Smooth muscle cell of the pulmonary artery (primary cell): Measurements from ENCODE around the gene MAFF. TPM values are rescaled to one million over a fixed set of nuclear protein-coding genes. Genes with fewer than 3 reads are reported as not detected.

Source experiments
- total RNA-seq: library from RNA; depleted of rRNA; stranded (reverse); fragments of >200 nt; gene quantifications from 2 replicates; pipeline ENCODE4 v1.2.3, GENCODE V29; 2014

The MAFF gene
- total RNA-seq, result 33.8 and 42.3 TPM in 2 replicates

GRCh38 chr22:38201711-38202436, at the start of gene MAFF:
Gene MAFF, plus strand, starts transcription at chr22:38201994. Its CDS starts 11,860 bp downstream, at chr22:38213854.

GRCh38 chr22:38181453-38182200, 20.2 kb upstream of the MAFF start, which contains the start of gene PLA2G6:
Gene PLA2G6, minus strand, starts transcription at chr22:38181830. Its CDS starts 12,404 bp downstream, at chr22:38169426.

Other genes starting within 250 kb of the MAFF start
- 0.26 TPM in 1 of 2 replicates, not detected in the other for gene C22orf23, start 248.4 kb upstream of the MAFF start, total RNA-seq
- 39.0 and 39.6 TPM in 2 replicates for gene POLR2F, start 248.3 kb upstream of the MAFF start, total RNA-seq
- 0.07 TPM in 1 of 2 replicates, not detected in the other for gene SOX10, start 217.4 kb upstream of the MAFF start, total RNA-seq
- 10.4 and 16.7 TPM in 2 replicates for gene PICK1, start 144.6 kb upstream of the MAFF start, total RNA-seq
- 0.33 and 0.53 TPM in 2 replicates for gene SLC16A8, start 117.8 kb upstream of the MAFF start, total RNA-seq
- gene BAIAP2L2, start 91.3 kb upstream of the MAFF start, total RNA-seq, result 0.39 and 0.69 TPM in 2 replicates
- 18.1 and 19.7 TPM in 2 replicates for gene PLA2G6, start 20.2 kb upstream of the MAFF start, total RNA-seq
- 73.3 and 92.3 TPM in 2 replicates for gene TMEM184B, start 71.0 kb downstream of the MAFF start, total RNA-seq
- gene CSNK1E, start 115.4 kb downstream of the MAFF start, total RNA-seq, result 119 and 191 TPM in 2 replicates